GM18511 (cell line): ENCODE results near the gene OR4F15.

Experiments used
- ATAC-seq: cut with Tn5 transposase; IDR thresholded peaks from one replicate; pipeline ENCODE4 v1.9.1; 2021; ENCODE audit warnings: mild to moderate bottlenecking, moderate library complexity; ENCODE audit not compliant: unreplicated experiment

OR4F15 gene

DNA sequence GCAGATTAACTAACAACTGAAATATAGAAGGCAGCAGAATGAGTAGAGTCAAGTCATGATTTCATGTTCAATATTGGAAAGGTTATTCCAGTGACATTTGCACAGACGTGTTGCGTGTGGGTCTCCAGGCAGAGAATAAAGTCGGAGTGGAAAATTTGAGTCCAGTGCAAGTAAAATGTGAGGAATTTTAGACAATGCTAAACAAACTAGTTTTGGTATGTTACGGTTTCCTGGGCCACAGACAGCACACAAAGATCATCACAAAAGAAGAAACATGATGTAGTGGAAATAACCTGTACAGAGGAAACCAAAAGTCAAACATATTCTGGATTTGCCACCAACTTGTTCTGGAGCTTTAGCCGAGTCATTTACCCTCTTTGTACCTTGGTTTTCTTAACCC lies 8.3 kb upstream of the OR4F15 start:
- no peak for ATAC-seq

DNA sequence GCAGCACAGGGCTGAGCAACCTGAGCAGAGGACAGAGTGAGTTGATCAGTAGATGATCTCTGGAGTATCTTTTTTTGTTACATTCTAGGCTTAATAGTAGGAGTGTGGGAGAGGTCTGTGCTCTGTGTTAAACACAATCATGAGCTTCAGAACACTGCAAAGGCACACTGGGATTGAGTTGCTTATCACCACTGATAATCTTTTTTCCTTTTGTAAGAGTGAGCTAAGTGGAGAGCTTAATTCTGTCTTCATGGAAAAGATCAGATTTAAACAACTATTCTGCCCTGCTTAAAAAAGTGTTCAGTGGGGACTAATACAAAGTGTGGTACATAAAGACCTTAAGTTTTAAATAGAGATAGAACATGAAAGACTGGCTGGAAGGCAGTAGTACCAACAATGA lies 7.6 kb upstream of the OR4F15 start:
- no peak for ATAC-seq

DNA sequence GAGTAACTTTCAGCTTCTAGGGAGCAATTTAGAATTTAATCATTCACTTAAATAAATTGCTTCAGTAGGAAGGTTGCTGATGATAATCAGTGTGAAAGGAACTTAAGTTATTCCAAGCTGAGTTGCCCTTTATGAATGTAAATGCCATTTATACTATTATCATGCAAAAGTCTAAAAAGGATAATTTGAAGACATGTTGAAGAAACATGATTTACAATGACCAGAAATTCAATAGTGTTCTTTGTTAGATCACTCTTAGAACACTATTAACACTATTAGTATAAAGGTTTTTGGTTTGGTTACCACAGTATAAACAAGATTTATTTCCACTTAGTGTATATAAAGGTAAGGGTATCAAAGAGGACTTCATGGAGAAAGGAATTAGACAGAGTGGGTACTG lies 7.1 kb upstream of the OR4F15 start:
- ATAC-seq, result no peak

DNA sequence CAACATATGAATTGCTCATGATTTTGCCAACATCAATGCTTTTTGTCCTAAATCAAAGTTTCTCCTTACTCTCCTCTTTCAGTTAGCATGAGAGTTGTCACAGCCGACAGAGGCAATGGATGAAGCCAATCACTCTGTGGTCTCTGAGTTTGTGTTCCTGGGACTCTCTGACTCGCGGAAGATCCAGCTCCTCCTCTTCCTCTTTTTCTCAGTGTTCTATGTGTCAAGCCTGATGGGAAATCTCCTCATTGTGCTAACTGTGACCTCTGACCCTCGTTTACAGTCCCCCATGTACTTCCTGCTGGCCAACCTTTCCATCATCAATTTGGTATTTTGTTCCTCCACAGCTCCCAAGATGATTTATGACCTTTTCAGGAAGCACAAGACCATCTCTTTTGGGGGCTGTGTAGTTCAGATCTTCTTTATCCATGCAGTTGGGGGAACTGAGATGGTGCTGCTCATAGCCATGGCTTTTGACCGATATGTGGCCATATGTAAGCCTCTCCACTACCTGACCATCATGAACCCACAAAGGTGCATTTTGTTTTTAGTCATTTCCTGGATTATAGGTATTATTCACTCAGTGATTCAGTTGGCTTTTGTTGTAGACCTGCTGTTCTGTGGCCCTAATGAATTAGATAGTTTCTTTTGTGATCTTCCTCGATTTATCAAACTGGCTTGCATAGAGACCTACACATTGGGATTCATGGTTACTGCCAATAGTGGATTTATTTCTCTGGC lies 6.2 kb upstream of the OR4F15 start:
- ATAC-seq, result no peak

DNA sequence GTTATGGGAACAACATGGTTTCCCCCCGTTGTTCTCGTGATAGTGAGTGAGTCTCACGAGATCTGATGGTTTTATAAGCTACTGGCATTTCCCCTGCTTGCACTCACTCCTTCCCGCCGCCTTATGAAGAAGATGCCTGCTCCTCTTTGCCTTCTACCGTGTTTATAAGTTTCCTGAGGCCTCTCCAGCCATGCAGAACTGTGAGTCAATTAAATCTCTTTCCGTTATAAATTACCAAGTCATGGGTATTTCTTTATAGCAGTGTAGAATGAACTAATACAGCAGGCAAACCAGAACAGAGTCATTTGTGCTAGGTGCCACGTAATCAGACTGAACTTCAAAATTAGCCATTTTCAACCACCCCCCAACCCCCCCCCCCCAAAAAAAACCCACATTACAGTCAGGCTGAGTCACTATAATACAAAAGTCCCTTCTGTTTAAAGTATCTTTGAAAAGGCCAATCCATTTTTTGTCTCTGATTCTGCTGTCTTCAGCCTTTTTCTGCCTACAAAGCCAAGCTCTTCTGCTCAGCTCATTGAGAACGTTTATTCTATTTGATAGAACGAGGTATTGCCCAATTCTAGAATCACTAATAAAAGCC lies 4.6 kb upstream of the OR4F15 start:
- no peak for ATAC-seq

DNA sequence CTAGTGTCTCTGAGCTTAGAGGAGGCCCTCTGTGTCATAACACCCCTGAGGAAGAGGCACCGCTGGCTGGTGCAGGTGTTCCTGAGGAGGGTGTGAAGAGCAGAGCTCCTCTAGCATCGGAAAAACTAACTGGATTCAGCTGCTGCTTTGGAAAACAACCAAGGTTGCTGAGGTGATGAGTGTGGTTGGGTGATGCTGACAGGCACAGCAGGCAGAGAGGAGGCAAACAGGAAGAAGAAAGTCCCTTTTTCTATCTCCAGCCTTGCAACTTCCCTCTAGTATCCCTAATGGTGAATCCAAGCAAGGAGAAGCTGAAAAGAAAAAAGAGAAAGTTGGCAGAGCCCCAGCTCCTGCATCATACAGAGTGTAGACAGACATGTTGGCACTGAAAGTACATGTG lies 3.8 kb upstream of the OR4F15 start:
- ATAC-seq, result no peak

DNA sequence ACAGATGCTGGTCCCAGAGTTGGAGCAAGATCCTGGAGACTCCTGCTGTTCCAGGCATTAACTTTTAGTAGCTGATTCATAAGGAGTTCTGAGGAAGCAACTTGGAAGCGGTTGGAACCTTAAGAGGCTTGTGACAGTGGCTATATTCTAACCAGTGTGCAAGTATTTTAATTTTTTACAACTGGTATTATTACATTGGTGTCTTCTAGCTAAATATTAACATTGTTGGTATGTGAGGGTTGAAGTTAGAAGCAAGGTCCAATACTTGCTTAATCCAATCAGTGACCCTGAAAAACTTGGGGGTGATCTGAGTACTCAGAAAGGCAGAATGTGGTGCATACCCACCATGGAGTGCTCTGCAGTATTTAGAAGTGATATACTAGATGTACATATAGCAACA lies 1.5 kb upstream of the OR4F15 start:
- ATAC-seq, result no peak

DNA sequence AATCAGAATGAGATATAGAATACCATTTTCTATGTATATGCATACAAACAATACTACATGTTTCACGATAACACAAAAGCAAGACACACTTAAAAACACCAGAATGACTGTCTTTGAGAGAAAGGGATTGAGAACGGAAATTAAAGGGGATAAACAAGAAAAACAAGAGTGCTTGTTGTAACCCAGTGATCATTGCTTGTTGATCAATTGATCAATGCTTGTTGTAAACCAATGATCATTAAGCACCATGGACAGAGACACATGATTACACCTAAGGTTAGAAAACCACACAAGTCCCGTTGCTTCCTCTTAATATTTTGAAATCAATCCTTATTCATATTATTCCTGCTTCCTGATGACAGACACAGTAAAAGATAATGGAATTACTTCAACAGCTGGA lies 1.1 kb upstream of the OR4F15 start:
- no peak for ATAC-seq

DNA sequence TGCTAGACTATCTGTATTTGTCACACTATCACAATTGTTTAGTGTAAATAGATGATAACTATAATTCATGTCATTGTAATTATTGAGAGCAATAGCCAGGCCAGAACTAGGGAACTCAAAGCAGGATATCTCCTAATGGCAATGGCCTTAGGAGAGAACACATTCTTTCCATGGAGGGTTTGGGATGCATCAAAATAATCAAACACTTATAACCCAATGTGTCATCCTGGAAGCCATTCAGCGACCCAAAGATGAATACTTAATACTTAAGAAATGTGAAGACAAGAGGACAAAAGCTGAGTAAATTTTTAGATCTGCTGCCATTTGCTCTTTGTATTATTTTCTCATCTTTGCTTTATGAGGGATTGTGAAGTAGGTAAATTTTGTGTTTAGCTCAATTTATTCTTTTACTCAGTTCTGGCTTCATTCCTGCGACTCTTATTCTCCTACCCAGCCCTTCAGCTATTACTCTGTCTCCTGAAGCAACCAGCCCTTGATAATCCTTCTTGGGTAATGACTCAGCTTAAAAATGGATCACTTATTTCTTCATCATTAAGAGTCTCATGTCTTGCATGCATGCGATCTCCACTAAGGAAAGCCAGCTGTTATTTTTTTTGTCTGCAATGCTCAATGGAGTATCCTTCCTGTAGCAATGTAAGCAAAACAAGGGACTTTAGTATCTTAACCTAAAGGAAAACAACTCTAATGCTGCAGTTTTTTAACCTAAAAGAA lies 2.0 kb downstream of the OR4F15 start:
- no peak for ATAC-seq

DNA sequence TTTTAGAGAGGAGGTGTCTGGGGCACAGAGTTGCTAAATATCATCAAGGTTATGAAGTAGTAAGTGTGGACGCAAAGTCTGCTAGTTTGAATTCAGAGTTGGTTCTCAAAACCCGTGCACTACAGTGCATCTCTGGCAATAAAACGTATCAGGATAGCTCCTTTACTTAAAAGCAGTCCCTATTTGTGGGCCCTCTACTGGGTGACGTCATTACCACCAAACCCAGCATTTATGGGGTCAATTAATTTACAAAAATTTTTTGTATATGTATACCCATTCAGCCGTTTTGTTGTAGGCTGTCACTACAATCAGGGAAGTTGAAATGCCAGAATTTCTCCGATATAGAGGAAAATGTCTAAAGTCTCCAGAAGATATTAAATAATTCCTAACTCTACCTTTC lies 8.8 kb downstream of the OR4F15 start:
- no peak for ATAC-seq

DNA sequence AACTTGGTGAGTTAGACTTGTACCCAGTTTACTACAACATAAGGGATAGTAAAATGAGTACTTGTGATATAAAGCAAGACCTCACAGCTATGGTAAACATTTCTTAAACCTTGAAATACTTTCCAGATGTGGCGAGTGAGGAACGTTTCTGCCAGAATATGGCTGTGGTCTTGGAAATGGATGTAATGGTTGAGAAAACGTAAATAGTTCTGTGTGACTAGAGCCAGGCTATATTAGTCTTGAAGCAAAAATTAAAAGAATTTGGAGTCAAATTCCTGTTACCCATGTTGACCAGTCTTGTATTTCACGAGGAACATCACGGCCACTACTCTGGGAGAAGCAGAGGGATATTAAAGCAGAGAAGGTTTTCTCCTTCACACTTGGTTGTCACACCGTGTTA lies 15.3 kb downstream of the OR4F15 start:
- ATAC-seq, result no peak

DNA sequence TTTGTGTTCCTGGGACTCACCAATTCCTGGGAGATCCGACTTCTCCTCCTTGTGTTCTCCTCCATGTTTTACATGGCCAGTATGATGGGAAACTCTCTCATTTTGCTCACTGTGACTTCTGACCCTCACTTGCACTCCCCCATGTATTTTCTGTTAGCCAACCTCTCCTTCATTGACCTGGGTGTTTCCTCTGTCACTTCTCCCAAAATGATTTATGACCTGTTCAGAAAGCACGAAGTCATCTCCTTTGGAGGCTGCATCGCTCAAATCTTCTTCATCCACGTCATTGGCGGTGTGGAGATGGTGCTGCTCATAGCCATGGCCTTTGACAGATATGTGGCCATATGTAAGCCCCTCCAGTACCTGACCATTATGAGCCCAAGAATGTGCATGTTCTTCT lies 16.8 kb downstream of the OR4F15 start:
- ATAC-seq, result no peak

DNA sequence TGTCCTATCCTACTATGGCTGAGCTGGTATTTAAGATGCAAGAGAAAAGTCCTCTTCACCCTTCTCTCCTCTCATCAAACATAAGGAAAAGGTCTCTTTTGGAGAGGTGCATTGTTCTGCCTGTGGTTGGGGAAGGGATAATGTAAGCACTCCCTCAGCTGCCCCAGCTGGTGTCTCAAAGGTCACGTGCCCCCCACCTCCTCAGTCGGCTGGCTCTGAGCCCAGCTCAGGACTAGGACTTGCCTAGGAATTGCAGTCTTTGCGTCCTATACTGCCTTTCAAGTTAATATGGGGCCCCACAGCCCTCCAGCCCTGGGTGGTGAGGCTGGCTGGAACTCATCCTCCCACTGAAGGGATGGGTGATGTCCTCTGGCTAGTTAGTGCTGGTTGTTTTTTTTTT lies 29.7 kb downstream of the OR4F15 start:
- no peak for ATAC-seq

DNA sequence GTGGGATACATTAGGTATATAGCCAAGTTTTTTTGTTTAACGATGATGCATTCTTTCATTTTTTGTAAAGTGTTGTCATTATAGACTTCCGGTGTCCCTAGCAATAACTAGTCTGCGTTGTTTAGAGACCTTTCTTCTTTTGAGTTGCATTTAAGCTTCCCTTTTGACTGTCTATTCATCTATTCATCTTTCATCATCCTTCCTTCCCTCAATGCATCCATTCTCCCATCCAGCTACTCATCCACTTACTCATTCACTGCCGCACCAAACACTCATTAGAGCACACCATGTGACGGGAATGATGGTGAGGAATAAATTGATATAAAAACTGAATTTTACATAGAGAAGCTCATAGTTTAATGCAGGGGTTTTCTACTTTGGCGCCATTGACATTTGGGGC lies 32.9 kb downstream of the OR4F15 start:
- no peak for ATAC-seq

DNA sequence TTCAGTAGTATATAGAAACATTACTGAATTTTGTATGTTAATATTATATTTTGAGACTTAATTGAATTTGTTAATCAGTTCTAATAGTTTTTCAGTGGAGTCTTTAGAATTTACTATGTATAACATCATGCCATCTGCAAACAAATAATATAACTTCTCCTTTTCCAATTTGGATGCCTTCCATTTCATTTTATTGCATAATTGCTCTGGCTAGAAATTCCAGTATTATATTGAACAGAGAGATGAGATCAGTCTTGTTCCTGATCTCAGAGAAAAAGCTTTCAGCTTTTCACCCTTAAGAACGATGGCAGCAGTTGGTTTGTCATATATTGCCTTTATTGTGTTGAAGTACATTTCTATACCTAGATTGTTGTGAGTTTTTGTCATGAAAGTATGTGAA lies 40.4 kb downstream of the OR4F15 start:
- no peak for ATAC-seq
